Measurements from ENCODE around the gene SLC13A5.

DNA sequence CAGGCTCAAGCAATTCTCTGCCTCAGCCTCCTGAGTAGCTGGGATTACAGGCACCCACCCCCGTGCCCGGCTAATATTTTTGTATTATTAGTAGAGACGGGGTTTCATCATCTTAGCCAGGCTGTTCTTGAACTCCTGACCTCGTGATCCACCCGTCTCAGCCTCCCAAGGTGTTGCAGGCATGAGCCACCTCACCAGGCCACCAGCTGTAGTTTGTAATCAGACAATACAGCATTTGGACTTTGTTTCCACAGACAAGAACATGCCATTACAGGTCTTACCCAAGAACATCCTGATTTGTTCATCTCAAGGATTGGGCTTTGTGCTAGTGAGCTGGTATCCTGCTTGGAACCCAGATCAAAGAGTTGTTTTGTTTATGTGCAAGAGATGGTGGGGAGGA is 31.5 kb downstream of the SLC13A5 start:
- TF ChIP-seq EZH2 (IDR thresholded peaks at IDR 0.05; ENCODE audit: borderline replicate concordance, insufficient read depth, low read depth, low read length, poor library complexity, severe bottlenecking) = no peak
- TF ChIP-seq, protein P1, sequence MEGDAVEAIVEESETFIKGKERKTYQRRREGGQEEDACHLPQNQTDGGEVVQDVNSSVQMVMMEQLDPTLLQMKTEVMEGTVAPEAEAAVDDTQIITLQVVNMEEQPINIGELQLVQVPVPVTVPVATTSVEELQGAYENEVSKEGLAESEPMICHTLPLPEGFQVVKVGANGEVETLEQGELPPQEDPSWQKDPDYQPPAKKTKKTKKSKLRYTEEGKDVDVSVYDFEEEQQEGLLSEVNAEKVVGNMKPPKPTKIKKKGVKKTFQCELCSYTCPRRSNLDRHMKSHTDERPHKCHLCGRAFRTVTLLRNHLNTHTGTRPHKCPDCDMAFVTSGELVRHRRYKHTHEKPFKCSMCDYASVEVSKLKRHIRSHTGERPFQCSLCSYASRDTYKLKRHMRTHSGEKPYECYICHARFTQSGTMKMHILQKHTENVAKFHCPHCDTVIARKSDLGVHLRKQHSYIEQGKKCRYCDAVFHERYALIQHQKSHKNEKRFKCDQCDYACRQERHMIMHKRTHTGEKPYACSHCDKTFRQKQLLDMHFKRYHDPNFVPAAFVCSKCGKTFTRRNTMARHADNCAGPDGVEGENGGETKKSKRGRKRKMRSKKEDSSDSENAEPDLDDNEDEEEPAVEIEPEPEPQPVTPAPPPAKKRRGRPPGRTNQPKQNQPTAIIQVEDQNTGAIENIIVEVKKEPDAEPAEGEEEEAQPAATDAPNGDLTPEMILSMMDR (IDR thresholded peaks at IDR 0.05) = no peak

Data from B cell (primary cell).